ENCODE measurements around the gene ZFHX3. TPM values are rescaled to one million over a fixed set of nuclear protein-coding genes. Genes with fewer than 3 reads are reported as not detected.

The ZFHX3 gene
- polyA plus RNA-seq, 1 donor (not counting 4 experiments of a cell fraction or from before 2014, with no cell fraction given) = 1.2 TPM

DNA sequence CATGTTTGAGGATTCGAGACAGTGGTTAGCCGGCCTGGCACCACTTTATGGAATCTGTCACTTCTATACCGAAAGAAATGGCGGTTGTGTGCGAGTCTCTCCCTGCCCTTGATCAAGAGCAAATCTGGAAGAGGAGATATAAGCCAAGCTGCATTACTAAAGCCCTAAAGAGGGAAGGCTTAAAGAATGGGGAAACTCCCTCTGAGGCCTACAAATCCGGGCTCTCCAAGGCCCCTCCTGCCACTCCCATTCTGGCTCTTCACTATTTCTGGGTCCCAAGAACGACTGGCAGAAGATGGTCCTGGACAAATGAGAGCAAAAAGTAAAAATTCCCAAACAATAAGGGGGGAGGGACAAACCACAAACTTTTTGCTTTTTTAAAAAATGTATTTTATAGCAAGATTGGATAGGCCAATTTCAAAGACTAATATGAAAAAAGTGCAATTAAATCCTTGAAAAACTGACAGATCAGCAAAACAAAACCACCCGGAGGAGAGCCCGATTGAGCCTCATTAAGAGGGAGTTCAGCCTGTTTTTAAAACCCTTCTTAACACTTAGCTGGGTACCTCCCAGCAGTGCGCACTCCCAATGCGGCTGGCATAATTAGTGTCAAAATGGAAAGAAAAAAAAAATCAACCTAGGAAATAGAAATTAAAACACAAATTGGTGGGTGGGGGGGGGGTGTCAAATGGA lies 193.5 kb downstream of the ZFHX3 start:
- Histone ChIP-seq H3K27ac (ENCODE audit: control insufficient read depth, insufficient read depth, low read length) (no peak overlapping the region), H3K9me3 (ENCODE audit: control insufficient read depth, low read depth, low read length) (no peaks in the 10 kb centered on the region), H3K4me3 (ENCODE audit: control insufficient read depth in 2 of 3, extremely low read depth in 1 of 3, insufficient read depth in 2 of 3, low read depth in 1 of 3, low read length in 3 of 3) (no peak overlapping the region), H4K20me1 (ENCODE audit: control insufficient read depth, extremely low read depth, insufficient read depth, low read length) (no peaks in the 10 kb centered on the region), H3K4me1 (ENCODE audit: control insufficient read depth, extremely low read depth, insufficient read depth, low read length) (peaks cover under 1% of the 10 kb centered on the region), H3K36me3 (ENCODE audit: control insufficient read depth in 2 of 2, extremely low read depth in 1 of 2, insufficient read depth in 2 of 2, low read length in 2 of 2) (peaks cover 0 to 1% of the 10 kb centered on the region in 2 experiments), H3K27me3 (ENCODE audit: control insufficient read depth, extremely low read depth, insufficient read depth, low read length) (no peaks in the 10 kb centered on the region), H3K9ac (ENCODE audit: control insufficient read depth, extremely low read depth, insufficient read depth, low read length) (no peak overlapping the region), H2AFZ (ENCODE audit: control insufficient read depth, low read length) (no peak overlapping the region), H3K9me1 (ENCODE audit: control insufficient read depth, extremely low read depth, insufficient read depth, low read length) (no peaks in the 10 kb centered on the region), H3K79me2 (ENCODE audit: control insufficient read depth, insufficient read depth, low read length) (no peaks in the 10 kb centered on the region), H3K4me2 (ENCODE audit: control insufficient read depth, extremely low read depth, insufficient read depth, low read depth, low read length) (no peak overlapping the region)
- no peak for TF ChIP-seq EZH2 (IDR thresholded peaks at IDR 0.05; ENCODE audit: low read length)
- TF ChIP-seq, protein P1, sequence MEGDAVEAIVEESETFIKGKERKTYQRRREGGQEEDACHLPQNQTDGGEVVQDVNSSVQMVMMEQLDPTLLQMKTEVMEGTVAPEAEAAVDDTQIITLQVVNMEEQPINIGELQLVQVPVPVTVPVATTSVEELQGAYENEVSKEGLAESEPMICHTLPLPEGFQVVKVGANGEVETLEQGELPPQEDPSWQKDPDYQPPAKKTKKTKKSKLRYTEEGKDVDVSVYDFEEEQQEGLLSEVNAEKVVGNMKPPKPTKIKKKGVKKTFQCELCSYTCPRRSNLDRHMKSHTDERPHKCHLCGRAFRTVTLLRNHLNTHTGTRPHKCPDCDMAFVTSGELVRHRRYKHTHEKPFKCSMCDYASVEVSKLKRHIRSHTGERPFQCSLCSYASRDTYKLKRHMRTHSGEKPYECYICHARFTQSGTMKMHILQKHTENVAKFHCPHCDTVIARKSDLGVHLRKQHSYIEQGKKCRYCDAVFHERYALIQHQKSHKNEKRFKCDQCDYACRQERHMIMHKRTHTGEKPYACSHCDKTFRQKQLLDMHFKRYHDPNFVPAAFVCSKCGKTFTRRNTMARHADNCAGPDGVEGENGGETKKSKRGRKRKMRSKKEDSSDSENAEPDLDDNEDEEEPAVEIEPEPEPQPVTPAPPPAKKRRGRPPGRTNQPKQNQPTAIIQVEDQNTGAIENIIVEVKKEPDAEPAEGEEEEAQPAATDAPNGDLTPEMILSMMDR (optimal IDR thresholded peaks at IDR 0.05 in 1 of 3, IDR thresholded peaks at IDR 0.05 in 1 of 3, conservative IDR thresholded peaks at IDR 0.05 in 1 of 3; ENCODE audit: extremely low read depth in 1 of 3, insufficient read depth in 2 of 3, low read length in 3 of 3) = no peak
- no peak for DNase-seq (ENCODE audit: low read depth, low spot score)
- dilution Hi-C loops (cut with MboI; ENCODE audit: extremely low pct_ligation_motif_present, low sequenced_read_pairs) = no loop called here
- no peak for FAIRE-seq

DNA sequence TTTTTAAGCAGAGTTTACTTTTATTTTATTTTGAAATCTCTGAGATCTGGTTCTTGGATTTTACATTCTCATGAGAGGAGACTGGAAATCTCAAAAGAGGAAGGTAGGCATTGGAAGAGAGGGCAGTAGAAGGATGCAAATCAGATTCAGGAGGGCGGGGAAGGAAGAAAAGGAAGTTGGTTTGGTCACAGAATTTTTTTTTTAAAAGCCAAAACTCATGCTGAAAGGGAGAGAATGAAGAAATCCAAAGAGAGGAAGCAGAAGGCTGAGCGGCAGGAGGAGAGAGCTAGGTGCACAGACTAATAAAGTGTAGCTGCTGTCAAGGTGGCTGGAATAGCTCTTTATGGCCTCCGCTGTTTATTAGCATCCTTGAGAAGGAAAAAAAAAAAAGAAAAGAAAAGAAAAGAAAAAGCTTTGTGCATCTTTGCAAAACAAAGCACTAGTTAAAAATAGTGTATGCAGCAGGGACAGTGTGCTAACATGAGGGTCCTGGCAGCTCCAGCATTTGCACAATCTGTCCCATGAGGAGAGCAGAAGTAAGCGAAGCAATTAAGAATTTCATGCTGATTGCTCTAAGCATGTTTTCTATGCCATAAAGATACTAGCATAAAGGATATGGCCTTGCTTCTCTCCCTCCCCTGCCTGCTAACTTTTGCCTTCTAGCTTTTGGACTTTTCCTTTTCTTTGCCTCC lies 194.2 kb downstream of the ZFHX3 start:
- no peaks in the 10 kb centered on the region for H3K79me2 ChIP-seq (ENCODE audit: control insufficient read depth, insufficient read depth, low read length)
- peaks cover 7% of the 10 kb centered on the region for H3K4me1 ChIP-seq (ENCODE audit: control insufficient read depth, extremely low read depth, insufficient read depth, low read length)
- no peak overlapping the region for H3K27ac ChIP-seq (ENCODE audit: control insufficient read depth, insufficient read depth, low read length)
- no peak overlapping the region for H2AFZ ChIP-seq (ENCODE audit: control insufficient read depth, low read length)
- no peak overlapping the region for H3K4me3 ChIP-seq (ENCODE audit: control insufficient read depth in 2 of 3, extremely low read depth in 1 of 3, insufficient read depth in 2 of 3, low read depth in 1 of 3, low read length in 3 of 3)
- no peak for DNase-seq (ENCODE audit: low read depth, low spot score)
- H3K9me3 ChIP-seq (ENCODE audit: control insufficient read depth, low read depth, low read length) = no peaks in the 10 kb centered on the region
- no peak overlapping the region for H3K4me2 ChIP-seq (ENCODE audit: control insufficient read depth, extremely low read depth, insufficient read depth, low read depth, low read length)
- dilution Hi-C loops (cut with MboI; ENCODE audit: extremely low pct_ligation_motif_present, low sequenced_read_pairs) = no loop called here
- H3K9me1 ChIP-seq (ENCODE audit: control insufficient read depth, extremely low read depth, insufficient read depth, low read length) = no peaks in the 10 kb centered on the region
- peaks cover 0 to 1% of the 10 kb centered on the region in 2 experiments for H3K36me3 ChIP-seq (ENCODE audit: control insufficient read depth in 2 of 2, extremely low read depth in 1 of 2, insufficient read depth in 2 of 2, low read length in 2 of 2)
- H3K27me3 ChIP-seq (ENCODE audit: control insufficient read depth, extremely low read depth, insufficient read depth, low read length) = no peaks in the 10 kb centered on the region
- TF ChIP-seq, protein P1 (optimal IDR thresholded peaks at IDR 0.05 in 1 of 3, IDR thresholded peaks at IDR 0.05 in 1 of 3, conservative IDR thresholded peaks at IDR 0.05 in 1 of 3; ENCODE audit: extremely low read depth in 1 of 3, insufficient read depth in 2 of 3, low read length in 3 of 3) = no peak
- TF ChIP-seq EZH2 (IDR thresholded peaks at IDR 0.05; ENCODE audit: low read length) = no peak
- H3K9ac ChIP-seq (ENCODE audit: control insufficient read depth, extremely low read depth, insufficient read depth, low read length) = no peak overlapping the region
- FAIRE-seq = no peak
- H4K20me1 ChIP-seq (ENCODE audit: control insufficient read depth, extremely low read depth, insufficient read depth, low read length) = no peaks in the 10 kb centered on the region
